Measurements from ENCODE around the gene RBM5.
A peak's percentile ranks its signal among the peaks of the same experiment; 100 is the strongest.

Gene RBM5

DNA sequence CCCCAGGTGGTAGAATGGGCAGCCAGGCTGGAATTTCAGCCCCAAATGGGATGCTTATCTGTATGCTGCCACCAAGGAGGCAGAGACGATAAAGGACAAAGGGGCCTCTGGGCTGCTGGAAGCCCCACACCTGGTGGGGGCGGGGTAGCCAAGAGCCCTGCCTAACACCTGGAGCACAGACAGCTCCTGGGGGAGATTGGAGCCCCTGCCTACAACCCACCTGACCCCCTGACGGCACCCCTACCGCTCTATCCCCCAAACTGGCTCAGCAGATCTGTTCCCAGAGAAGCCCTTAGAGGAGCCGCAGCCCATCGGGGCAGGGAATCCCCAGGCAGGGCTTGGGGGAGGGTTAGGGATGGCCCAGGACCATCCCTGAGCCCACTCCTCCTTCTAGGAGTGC is 50.6 kb downstream of the RBM5 start:
- DNase-seq (ENCODE audit: low read depth): no peak

GRCh38 chr3:50139718-50140423 is 51.2 kb downstream of the RBM5 start:
- no peak for DNase-seq (ENCODE audit: low read depth)

DNA sequence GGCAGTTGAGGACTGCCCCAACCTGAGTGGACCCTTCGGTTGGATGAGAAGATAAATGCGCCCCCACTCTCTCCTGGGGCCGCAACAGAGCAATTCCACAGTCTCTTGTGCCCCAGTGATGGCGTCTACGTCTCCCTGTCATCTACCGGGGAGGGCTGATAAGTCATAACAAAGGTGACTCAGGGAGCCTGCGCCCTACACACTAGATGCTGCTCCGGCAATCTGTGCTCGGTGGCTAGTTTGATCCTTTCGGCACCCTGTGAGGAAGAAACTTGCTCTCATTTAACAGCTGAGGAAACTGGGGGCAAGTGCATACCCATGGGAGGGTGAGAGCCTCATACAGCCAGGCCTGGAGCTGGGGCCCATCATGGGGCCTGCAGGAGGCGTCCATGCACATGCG is 52.3 kb downstream of the RBM5 start:
- DNase-seq (ENCODE audit: low read depth): no peak

DNA sequence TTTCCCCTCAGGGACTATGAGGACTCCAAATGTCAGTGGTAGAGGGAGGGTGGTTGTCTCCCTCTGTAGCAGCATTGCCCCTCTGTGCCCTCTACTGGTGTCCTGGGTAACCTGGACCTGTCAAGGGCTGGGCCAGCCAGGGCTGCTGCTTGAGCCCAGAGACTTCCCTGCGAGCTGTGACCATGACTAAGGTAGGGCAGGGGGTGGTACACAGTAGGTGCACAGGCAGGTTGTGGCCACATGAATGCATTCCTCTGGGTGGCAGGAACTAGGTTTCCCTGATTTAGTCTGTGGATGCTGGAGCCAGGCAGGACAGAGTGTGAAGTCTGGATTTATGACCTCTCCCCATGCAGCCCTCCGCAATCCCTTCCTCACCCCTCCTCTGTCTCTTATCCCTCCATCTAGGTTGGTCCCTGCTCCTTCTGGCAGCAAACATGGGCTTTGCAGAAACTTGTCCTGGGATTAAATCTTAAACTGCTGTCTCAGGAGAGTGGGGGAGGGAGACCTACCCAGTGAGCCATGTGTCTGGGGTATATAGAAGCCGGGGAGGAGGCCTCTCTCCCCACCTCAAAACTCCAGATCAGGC is 57.7 kb downstream of the RBM5 start:
- no peak for DNase-seq (ENCODE audit: low read depth)

- no peak for DNase-seq (ENCODE audit: low read depth)
Measured at GRCh38 chr3:50147016-50147415, 58.3 kb downstream of the RBM5 start.

DNA sequence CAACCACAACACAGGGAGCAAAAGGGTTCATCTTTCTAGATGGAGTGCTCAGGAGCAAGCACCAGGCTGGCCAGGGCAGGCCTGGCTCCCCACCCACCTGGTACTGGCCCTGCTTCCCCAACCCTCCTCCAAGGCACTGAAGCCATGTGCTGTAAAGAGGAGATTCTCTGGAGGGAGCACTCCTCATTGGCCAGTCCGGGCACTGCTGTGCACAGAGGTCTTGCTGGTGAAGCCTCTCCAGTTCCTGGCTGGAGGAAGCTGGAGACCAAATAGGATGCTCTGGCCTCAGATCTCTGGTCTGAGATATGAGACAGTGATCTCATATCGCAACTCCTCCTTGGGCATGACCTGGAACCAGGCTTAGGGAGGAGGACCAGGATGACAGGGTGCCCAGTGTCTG is 58.7 kb downstream of the RBM5 start:
- DNase-seq (ENCODE audit: low read depth): no peak

GRCh38 chr3:50147861-50148260 is 59.1 kb downstream of the RBM5 start:
- DNase-seq (ENCODE audit: low read depth): no peak

DNA sequence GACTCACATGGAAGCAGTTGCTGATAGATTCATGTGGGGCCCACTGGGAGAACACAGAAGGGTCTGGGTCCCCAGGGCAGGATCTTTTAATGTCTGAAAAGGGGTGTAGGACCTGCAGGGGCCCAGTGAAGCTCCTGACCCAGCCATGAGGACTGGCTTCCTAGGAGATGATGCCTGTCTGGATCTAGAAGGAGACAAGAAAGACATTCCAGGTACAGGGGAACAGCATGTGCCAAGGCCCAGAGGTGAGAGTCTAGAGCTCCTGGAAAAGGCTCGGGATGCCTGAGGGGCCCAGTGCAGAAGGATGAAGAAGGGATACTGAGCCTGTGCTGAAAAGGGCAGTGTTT is 61.7 kb downstream of the RBM5 start:
- DNase-seq (ENCODE audit: low read depth): no peak

DNA sequence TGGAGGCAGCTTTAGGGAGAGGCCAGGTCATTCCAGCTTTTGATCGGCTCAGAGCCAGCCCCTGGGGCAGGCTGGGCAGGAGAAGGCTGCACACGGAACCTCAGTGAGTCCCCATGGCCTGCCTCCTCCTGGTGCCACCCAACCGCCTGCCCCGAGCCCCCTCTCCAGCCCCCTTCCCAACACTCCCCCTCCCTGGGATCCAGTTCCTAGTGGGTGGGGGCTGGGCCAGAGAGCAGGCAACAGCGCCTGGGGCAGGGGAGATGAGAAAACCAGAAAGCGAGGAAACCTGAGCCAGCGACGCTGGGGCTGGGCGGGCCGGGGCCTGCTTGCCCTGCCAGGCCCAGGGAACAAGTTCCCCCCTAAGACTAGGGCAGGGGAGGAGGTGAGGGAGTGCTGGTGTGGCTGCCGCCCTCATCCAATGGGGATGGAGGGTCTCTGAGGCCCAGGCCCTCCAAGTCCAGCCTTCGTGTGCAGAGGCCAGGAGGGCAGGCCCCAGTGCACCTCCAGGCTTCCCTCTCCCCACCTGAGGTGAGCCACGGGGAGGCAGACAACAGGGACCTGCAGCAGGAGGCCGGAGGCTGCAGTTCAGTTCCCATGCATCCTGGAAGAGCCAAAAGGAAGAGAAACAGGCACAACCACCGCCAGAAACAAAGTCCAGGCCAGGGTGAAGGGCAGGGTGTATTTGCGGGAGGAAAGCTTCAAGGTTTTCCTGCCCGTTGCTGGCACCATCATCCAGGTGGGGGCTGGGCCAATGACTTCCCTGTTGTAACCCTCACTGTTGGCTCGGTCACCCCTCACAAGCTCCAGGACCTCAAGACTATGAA is 62.4 kb downstream of the RBM5 start:
- no peak for DNase-seq (ENCODE audit: low read depth)

DNA sequence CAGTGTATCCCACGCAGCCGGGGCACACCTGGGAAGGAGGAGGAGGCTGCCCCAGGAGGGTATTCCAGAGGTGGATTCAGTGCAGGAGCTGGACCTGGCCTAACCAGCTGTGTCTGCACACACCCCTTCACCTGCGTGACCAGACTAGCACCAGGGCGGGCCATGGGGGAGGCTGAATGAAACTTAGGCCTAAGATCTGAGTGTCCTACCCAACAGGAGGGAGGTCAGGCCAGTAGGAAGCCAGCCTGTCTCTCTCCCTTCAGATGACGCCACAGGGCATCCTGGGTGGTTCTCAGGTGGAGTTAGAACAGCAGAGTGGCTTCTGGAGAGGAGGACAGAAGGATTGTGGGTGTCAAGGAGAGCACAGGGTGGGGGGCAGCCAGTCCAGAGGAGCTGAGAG is 63.0 kb downstream of the RBM5 start:
- no peak for DNase-seq (ENCODE audit: low read depth)

GRCh38 chr3:50153782-50154475 is 65.2 kb downstream of the RBM5 start:
- DNase-seq (ENCODE audit: low read depth): no peak

GRCh38 chr3:50154476-50154839 is 65.7 kb downstream of the RBM5 start:
- DNase-seq (ENCODE audit: low read depth): no peak

DNA sequence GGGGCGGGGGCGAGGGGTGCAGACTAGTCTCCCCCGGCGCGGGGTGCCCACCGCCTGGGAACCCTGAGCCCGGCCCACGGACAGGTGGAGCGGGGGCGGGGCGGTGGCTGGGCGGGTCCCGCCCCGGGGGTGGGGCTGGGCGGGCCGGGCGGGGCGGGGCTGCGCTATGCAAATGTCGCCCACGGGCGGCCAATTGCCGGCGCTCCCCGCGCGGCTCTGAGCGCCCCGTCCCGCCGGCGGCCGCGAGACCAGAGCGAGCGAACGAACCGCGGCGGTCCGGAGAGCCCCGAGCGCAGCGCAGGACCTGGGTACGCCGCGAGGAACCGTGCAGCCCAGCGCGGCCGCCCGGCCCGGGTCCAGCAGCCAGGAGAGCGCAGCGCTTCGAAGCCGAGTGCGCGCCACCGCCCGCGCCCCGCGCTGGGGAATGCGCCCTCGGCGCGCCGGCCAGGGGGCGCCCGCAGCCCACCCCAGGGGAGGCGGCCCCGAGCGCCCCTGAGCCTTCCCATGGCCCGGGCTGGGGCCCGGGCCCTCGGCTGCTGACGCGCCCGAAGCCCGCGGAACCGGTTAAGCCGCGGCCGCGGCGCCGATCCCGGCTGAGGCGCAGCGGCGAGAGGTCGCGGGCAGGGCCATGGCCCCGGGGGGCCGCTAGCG is 66.2 kb downstream of the RBM5 start, which contains the start of gene SEMA3F:
TSS of gene SEMA3F (plus strand) at position 485 of the 651 bp plus-strand sequence. CDS start 4,299 bp downstream, outside the sequence.
- DNase-seq (ENCODE audit: low read depth): peak; percentile 4

DNA sequence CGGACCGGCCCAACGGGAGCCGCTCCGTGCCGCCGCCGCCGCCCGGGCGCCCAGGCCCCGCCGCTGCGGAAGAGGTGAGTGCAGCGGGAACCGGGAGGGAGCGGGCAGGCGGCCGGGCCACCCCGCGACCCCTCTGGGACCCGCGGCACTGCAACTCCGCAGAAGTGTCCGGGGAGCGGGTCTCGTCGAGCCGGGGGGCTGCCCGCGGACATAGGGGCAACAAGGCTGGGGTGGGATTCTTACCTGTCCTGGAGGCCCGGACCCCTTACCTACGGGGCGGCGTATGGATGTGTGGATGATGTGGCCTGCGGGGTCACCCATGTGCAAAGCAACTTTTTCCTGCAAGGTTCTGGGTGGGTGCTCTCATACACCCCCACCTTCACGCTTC is 66.8 kb downstream of the RBM5 start:
- no peak for DNase-seq (ENCODE audit: low read depth)

- no peak for DNase-seq (ENCODE audit: low read depth)
Measured at GRCh38 chr3:50155891-50156290, 67.2 kb downstream of the RBM5 start.

DNA sequence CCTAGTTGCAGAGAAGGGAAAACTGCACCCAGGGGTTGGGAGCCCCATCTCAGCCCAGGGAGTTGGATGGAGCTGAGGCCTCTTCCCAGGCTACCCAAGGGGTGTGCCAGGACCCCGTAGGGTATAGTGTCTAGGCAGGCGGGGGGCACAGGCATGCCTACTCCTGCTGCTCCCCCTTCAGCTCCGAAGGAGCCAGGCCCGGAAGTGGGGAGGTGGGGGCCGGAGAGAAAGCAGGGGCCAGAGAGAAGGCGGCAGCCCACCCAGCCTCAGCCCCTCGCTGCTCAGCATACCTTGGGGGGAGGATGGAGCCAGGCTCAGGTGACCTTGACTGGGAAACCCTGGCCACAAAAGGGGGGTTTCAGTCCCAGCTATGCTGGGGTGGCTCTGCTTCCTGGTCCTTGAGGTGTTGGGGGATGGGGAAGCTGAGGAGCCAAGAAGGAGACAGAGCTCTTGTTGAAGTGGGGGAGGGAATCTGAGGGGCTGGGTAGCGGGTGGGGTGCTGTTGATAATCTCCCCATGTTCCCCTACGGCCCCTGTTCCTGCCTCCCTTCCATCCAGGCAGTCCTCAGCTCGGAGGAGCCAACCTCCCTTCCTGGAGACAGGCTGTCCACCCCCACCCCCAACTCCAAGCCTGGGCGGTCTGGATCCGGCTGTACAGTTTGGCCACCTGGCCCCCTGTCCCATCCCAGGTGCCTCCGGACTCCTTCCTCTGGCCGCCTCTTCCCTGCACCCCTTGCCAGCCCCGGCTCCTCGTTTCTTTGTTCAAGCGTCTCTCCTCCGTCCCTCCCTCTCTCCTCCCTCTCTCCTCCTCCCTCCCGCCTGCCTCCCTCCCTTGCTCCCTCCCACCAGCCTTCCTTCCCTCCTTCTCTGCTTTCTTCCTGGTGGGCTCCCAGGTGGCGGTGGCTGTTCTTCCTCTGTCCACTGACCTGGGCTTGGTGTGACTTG is 68.1 kb downstream of the RBM5 start:
- no peak for DNase-seq (ENCODE audit: low read depth)

DNA sequence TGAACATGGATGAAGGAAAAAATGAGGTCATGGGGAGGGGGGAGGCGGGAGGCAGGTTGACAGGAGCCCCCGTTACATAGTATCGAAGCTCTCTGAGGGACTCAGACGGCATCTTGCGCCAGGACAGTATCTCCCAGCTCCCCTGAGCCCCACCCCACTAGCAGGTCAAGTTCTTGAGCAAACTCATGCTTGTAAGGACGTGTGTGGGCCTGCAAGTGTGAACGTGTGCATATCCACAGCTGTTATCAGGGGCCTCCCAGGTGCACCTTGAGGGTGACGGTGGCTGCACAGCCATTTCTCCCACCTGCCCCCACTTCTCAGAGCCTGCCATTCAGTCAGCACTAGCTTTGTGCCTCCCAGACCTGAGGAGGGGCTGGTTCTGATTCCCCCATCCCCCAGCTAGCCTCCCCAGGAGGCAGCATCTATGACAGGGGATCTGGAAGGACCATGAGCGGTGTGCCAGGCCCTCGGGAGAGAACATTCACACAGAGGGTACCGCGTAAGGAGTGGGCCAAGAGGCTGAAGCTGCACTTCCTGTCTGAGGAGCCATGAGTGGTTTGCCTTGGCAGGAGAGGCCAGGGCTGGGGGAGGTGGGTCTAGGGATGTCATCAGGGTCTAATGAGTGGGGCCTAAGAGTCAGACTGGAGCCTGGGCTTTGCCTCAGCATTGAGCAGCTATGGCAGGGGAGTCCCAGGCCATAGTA is 69.3 kb downstream of the RBM5 start:
- DNase-seq (ENCODE audit: low read depth): no peak

- no peak for DNase-seq (ENCODE audit: low read depth)
Measured at GRCh38 chr3:50158530-50159146, 69.9 kb downstream of the RBM5 start.

DNA sequence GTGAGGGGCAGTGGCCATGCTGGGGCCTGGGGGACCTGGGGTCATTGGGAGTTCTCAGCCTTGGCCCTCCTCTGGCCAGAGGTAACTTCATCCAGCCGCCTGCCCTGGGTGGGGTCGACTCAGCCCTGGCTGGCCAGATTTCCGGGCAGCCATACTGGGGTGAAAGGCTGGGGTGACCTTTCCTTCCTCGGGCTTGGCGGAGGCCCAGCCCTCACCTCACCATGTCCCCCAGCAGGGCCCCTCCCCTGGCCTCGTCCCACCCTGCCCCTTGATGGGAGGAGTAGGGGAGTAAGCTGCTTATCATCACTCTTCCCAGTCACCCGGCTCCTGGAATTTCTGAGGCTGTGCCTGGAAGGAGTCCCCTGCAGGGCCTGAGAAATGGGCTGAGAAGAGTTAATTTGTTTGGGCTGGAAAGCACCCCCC is 71.9 kb downstream of the RBM5 start:
- DNase-seq (ENCODE audit: low read depth): no peak

GRCh38 chr3:50161320-50161719 is 72.6 kb downstream of the RBM5 start:
- no peak for DNase-seq (ENCODE audit: low read depth)

Data from stimulated activated CD8-positive, alpha-beta memory T cell treated with anti-CD3 and anti-CD28 coated beads, Interleukin-7, amount 100 ng/mL, for 24 hours (primary cell).